Measurements from ENCODE around the gene ACADVL.

Gene ACADVL

DNA sequence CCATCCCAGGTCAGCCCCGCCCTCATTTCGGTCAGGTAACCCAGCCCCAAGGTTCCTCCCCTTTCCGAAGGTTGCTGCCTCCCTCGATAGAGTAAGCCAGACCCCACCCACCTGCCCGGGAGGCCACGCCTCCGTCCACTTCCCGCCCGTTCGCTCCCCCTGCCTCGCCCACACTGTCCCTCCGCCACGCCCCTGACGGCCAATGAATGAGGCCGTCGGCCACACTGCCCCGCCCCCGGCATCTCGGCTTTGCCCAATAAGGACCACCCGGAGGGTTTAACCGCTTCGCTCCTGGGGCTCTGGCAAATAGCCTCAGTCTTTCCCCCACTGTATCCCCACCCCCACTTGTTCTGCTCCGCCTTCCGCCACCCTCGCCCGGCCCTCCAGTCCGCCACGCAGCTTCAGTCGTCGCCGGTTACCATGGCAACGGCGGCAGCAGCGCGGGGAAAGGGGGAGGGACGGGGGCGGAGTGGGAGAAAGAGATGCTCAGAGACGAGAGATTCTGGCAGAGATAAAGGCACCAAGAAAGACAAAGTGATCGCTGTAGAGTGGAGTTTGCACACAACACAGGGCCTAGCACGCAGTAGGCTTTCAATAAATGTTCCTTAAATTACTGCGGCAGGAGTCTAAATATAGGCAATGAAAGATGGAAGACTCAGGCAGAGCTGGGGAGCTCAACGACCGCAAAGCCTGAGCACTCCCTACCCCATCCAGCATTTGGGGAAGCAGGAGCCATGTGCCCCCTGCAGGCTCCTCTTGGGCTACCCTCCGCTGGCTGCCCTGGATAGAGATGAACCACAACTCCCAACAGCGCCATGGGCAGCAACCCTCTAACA, 5.2 kb upstream of the ACADVL start:
- DNase-seq (ENCODE audit: low read depth): peak; percentile 81
- H3K4me3 ChIP-seq (ENCODE audit: low read depth, low read length): peak overlapping the region; percentile 45
- peak; percentile 44 for TF ChIP-seq CTCF (IDR thresholded peaks at IDR 0.05; ENCODE audit: control insufficient read depth, extremely low read depth, insufficient read depth)

DNA sequence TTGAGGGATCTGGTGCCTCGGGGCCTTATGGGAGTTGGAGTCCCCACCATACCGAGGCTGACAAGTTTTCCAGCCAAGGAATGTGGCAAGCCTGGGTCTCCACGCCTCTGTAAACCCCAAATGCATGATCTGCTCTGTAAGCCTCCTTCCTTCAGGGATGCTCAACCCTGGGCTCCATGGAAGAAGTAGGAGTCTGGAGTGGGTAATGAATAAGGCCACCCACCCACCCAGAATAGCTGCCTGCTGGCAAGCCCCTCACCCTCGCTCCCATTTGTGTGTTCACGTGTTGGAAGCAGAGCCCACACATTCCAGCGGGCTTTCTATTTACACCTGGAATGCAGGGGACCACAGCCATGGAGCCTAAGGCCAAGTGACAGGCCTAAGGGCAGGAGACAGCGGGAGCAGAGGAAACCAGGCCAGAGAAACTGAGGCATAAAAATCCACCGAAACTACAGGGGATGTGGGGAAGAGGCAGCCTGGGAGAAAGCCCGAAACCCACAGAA, 4.6 kb upstream of the ACADVL start:
- no peak overlapping the region; the same call in 1 of the 2 replicates for H3K4me3 ChIP-seq (ENCODE audit: low read depth, low read length)
- TF ChIP-seq CTCF (IDR thresholded peaks at IDR 0.05; ENCODE audit: control insufficient read depth, extremely low read depth, insufficient read depth): no peak
- no peak for DNase-seq (ENCODE audit: low read depth)

DNA sequence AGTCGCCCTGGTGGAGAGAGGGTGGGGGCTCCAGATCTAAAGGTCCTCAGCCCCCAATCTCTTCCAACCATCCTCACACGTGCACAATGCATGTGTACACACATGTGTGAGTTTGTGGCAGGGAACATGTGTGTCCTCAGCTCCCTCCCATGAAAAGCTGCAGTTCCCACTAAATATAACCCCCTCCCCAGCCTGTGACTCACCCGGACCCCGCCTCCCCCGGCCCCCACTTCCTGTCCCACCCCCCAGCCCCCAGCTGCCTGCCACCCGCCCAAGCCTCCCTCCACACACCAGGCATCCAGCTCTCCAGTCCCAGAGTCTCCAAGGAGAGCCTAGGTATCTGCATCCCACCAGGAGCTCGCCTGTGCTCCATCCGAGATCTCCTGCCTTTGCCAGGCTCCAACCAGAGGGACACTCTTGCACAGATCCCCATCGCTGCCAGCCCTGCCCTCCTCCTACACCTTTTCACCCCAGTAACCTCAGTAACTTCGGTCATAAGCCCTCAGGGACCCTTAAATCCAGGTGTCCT, 4.0 kb upstream of the ACADVL start:
- H3K4me3 ChIP-seq (ENCODE audit: low read depth, low read length): no peak overlapping the region
- DNase-seq (ENCODE audit: low read depth): no peak
- no peak for TF ChIP-seq CTCF (IDR thresholded peaks at IDR 0.05; ENCODE audit: control insufficient read depth, extremely low read depth, insufficient read depth)

DNA sequence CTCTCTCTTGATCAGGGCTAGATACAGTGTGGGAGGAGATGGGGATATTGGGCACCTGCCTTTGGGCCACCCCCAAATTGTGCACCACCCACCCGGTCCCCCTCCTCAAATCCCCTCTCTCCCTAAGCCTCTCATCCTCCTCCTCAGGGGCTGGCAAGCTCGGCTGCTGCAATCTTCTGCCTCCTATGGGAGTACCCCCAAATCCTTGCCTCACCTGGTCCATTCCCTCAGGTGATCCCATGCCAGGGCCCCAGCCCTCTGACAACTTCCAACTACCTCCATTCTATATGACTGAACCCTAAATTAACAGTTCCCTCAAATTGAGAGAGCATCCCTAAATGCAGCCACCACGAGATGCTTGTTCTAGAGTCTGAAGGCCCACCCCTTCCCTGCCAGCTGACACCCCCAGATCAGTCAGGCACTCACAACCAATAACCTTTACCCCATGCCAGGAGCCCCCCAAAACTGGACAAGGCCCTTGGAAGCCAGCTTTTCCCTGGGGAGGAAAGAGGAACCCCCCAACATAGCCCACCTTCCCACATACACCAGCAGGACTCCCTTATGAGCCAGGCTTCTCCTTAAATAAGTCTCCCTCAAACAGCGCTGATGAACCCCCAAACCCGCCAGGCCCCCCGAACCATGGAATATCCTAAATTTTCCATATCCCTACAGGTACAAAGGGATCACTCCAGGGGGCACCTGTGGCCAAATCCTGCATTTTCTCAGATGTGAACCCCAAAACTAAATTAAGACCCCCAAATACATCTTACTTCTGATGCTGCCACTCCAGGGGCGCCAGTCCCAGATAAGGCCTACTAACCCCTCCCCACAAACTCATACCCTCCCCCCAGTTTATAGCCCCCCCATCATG, 3.3 kb upstream of the ACADVL start:
- H3K4me3 ChIP-seq (ENCODE audit: low read depth, low read length): peak overlapping the region; percentile 43
- TF ChIP-seq CTCF (IDR thresholded peaks at IDR 0.05; ENCODE audit: control insufficient read depth, extremely low read depth, insufficient read depth): no peak
- DNase-seq (ENCODE audit: low read depth): no peak

GRCh38 chr17:7217113-7217987, 2.4 kb upstream of the ACADVL start:
- peak overlapping the region; percentile 43 for H3K4me3 ChIP-seq (ENCODE audit: low read depth, low read length)
- no peak for TF ChIP-seq CTCF (IDR thresholded peaks at IDR 0.05; ENCODE audit: control insufficient read depth, extremely low read depth, insufficient read depth)
- no peak for DNase-seq (ENCODE audit: low read depth)

DNA sequence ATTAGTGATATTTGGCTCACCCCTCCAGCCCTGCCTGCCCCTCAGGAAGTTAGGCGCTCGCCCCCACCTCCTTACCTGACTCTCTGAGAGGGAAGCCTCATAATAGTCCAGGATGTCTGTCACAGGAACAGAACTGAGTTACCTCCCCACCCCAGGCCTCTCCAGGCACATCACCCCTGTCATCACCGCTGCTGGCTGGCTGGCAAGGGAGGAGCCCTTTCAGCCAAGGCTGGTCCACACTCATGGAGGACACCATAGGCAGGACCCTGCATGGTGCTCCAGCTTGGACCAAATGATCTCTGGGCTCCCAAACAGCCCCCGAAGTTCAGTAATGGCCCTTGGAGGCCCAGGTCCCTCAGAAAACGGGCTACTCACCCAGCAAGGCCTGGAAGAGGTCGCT, 1.6 kb upstream of the ACADVL start:
- no peak for TF ChIP-seq CTCF (IDR thresholded peaks at IDR 0.05; ENCODE audit: control insufficient read depth, extremely low read depth, insufficient read depth)
- DNase-seq (ENCODE audit: low read depth): no peak
- no peak overlapping the region for H3K4me3 ChIP-seq (ENCODE audit: low read depth, low read length)
